ENCODE measurements around the gene RAB1A.

DNA sequence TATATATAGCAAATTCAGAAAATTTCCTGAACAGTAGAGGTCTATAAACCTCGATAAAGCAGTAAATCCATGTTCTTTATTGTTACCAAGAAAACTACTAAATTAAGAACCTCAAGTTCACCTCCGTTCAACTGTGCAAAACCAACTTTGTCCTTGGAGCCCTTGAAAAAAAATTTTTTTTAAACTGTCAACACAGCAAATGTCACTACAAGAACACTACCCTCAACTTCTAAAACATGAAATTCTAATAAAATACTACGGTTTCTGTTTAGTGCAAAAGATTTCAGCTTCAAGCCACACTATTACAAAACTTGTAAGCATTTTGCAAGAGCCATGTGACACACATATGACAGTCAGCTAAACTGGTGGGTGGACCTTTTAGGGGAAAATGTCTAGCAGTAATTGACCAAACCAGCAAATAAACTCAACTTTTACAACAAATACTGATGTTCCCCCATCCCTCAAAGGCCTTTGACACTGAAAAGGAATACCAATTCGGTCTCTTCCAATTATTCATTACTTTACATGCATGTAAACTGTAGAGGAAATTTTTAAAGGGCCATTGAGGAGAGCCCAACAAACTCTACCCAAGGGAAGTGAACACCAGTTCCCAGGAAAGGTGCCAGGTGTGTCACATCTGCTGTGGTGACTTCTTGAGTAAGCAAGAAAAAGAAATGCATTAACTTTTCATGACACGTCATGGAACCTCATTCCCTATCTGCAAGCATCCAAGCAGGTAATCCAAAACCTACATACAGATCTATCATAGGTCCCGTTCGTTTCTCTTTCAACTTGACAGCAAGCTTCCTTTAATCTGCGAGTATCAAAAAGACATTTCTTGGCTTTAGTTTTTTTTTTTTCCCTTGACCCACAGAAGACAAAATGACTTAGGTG is 1.4 kb downstream of the RAB1A start:
- TF ChIP-seq, protein P1, sequence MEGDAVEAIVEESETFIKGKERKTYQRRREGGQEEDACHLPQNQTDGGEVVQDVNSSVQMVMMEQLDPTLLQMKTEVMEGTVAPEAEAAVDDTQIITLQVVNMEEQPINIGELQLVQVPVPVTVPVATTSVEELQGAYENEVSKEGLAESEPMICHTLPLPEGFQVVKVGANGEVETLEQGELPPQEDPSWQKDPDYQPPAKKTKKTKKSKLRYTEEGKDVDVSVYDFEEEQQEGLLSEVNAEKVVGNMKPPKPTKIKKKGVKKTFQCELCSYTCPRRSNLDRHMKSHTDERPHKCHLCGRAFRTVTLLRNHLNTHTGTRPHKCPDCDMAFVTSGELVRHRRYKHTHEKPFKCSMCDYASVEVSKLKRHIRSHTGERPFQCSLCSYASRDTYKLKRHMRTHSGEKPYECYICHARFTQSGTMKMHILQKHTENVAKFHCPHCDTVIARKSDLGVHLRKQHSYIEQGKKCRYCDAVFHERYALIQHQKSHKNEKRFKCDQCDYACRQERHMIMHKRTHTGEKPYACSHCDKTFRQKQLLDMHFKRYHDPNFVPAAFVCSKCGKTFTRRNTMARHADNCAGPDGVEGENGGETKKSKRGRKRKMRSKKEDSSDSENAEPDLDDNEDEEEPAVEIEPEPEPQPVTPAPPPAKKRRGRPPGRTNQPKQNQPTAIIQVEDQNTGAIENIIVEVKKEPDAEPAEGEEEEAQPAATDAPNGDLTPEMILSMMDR (IDR thresholded peaks at IDR 0.05): no peak
- TF ChIP-seq EP300 (IDR thresholded peaks at IDR 0.05) (no peak), POLR2AphosphoS5 (IDR thresholded peaks at IDR 0.05) (peak; percentile 19 to 58 (median 34)), POLR2A (IDR thresholded peaks at IDR 0.05) (no peak)

Data from sigmoid colon (tissue), 4 donors.